Measurements from ENCODE around the gene MED25. TPM values are rescaled to one million over a fixed set of nuclear protein-coding genes. Genes with fewer than 3 reads are reported as not detected.

MED25 gene
- total RNA-seq, 1 donor from 2014 or later: 72.2 TPM

DNA sequence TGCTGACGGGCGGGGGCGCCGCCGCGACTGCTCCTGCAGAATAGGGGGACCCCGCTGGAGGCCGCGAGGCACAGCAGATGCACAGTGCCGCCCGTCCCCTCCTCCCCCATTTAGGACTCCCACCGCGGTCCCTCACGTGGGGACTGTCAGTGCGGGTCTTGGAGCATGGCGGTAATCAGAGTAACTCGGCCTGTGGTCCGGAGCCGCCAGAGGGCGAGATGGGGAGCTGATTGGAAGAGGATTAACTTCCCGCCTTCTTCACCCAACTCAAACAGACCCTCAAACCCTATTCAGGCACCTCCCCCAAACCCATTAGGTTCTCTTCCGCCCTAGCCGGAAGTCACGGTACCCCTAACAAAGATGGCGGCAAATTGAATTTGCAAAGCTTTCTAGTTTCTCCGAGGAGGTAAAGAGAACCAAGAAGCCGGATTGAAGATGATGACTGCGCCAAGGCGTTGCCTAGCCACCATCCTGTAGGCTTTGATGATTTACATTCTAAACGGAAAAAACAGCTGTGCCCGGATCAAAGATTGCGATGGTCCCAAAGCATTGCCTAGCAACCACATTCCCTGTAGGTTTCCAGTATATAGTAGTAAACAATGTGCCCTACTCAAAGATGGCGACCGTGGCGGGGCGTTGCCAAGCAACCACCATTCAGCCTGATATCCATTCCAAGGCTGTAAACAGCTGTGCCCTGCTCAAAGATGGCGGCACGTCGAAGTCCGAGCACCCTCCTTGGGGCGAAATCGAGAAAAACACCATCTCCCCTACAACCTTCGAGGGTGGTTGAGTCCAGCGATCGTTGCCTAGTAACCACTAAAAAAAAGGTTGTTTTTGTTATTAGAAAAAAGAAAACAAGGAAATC lies 4.9 kb upstream of the MED25 start, which contains the start of gene FUZ:
TSS of gene FUZ (minus strand) at position 296 of the 865 bp plus-strand sequence. CDS start at position 110, 186 bp downstream.
- Histone ChIP-seq H3K9me3 (ENCODE audit: insufficient read depth, low read depth, low read length) (no peaks in the 10 kb centered on the region), H3K36me3 (ENCODE audit: insufficient read depth, low read length) (no peaks in the 10 kb centered on the region), H3K27me3 (ENCODE audit: insufficient read depth, low read length) (no peaks in the 10 kb centered on the region), H3K27ac (ENCODE audit: low read depth, low read length) (peak within 1 kb of the TSS; percentile 93), H2AFZ (ENCODE audit: low read depth, low read length) (peak within 1 kb of the TSS; percentile 88), H3K4me1 (ENCODE audit: insufficient read depth, low read length) (peaks cover 25% of the 10 kb centered on the region), H4K20me1 (ENCODE audit: insufficient read depth, low read length) (peaks cover 4% of the 10 kb centered on the region), H3K79me2 (ENCODE audit: insufficient read depth, low read length) (peaks cover under 1% of the 10 kb centered on the region), H3K4me3 (ENCODE audit: insufficient read depth, low read depth, low read length) (peak within 1 kb of the TSS; percentile 86), H3K4me2 (ENCODE audit: low read length) (peak within 1 kb of the TSS; percentile 87), H3K9ac (ENCODE audit: low read length) (peak within 1 kb of the TSS; percentile 91)
- peaks cover 5% of the 10 kb centered on the region for H3K36me3 Mint-ChIP-seq (ENCODE audit: low read depth, unreplicated experiment)
- TF ChIP-seq EZH2 (IDR thresholded peaks at IDR 0.05; ENCODE audit: insufficient read depth, low read length): no peak
- TF ChIP-seq, protein P1, sequence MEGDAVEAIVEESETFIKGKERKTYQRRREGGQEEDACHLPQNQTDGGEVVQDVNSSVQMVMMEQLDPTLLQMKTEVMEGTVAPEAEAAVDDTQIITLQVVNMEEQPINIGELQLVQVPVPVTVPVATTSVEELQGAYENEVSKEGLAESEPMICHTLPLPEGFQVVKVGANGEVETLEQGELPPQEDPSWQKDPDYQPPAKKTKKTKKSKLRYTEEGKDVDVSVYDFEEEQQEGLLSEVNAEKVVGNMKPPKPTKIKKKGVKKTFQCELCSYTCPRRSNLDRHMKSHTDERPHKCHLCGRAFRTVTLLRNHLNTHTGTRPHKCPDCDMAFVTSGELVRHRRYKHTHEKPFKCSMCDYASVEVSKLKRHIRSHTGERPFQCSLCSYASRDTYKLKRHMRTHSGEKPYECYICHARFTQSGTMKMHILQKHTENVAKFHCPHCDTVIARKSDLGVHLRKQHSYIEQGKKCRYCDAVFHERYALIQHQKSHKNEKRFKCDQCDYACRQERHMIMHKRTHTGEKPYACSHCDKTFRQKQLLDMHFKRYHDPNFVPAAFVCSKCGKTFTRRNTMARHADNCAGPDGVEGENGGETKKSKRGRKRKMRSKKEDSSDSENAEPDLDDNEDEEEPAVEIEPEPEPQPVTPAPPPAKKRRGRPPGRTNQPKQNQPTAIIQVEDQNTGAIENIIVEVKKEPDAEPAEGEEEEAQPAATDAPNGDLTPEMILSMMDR (IDR thresholded peaks at IDR 0.05; ENCODE audit: insufficient read depth, low read depth, low read length): no peak
- H3K4me3 Mint-ChIP-seq (ENCODE audit: unreplicated experiment): peak within 1 kb of the TSS; percentile 92
- no peaks in the 10 kb centered on the region for H3K9me3 Mint-ChIP-seq (ENCODE audit: unreplicated experiment)
- peak within 1 kb of the TSS; percentile 99 for H3K27ac Mint-ChIP-seq (ENCODE audit: unreplicated experiment)
- peak; percentile 91 for FAIRE-seq
- peak; percentile 98 for DNase-seq (ENCODE audit: low read depth)
- H3K4me1 Mint-ChIP-seq (ENCODE audit: low read depth, unreplicated experiment): peaks cover 5% of the 10 kb centered on the region
- no peaks in the 10 kb centered on the region for H3K27me3 Mint-ChIP-seq (ENCODE audit: low read depth, unreplicated experiment)

DNA sequence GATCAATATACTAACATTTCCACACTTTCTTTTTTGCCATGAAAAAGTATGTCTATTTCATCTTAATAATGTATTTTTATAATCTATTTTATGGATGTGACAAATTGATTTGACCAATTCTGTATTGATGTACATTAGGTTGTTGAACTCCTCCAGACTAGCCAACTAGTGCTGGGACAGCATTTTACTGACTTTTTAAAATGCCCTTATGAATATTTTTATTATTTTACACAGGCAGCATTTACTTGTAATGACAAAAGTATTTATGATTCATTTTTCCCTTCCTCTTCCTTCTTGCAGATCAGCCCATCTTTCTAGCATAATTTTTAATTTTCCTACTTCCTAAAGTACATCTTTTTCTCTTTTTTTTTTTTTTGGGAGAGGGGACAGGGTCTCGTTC lies 4.1 kb upstream of the MED25 start:
- Histone ChIP-seq H3K36me3 (ENCODE audit: insufficient read depth, low read length) (no peaks in the 10 kb centered on the region), H4K20me1 (ENCODE audit: insufficient read depth, low read length) (peaks cover 2% of the 10 kb centered on the region), H3K4me2 (ENCODE audit: low read length) (peak overlapping the region; percentile 87), H3K27me3 (ENCODE audit: insufficient read depth, low read length) (no peaks in the 10 kb centered on the region), H3K27ac (ENCODE audit: low read depth, low read length) (peak overlapping the region; percentile 93), H3K9me3 (ENCODE audit: insufficient read depth, low read depth, low read length) (no peaks in the 10 kb centered on the region), H3K79me2 (ENCODE audit: insufficient read depth, low read length) (peaks cover 9% of the 10 kb centered on the region), H3K4me1 (ENCODE audit: insufficient read depth, low read length) (peaks cover 25% of the 10 kb centered on the region), H3K4me3 (ENCODE audit: insufficient read depth, low read depth, low read length) (peak overlapping the region; percentile 86), H2AFZ (ENCODE audit: low read depth, low read length) (peak overlapping the region; percentile 3), H3K9ac (ENCODE audit: low read length) (peak overlapping the region; percentile 91)
- peaks cover 5% of the 10 kb centered on the region for H3K4me1 Mint-ChIP-seq (ENCODE audit: low read depth, unreplicated experiment)
- H3K27me3 Mint-ChIP-seq (ENCODE audit: low read depth, unreplicated experiment): no peaks in the 10 kb centered on the region
- H3K4me3 Mint-ChIP-seq (ENCODE audit: unreplicated experiment): peak overlapping the region; percentile 92
- no peaks in the 10 kb centered on the region for H3K9me3 Mint-ChIP-seq (ENCODE audit: unreplicated experiment)
- peak overlapping the region; percentile 72 for H3K27ac Mint-ChIP-seq (ENCODE audit: unreplicated experiment)
- FAIRE-seq (no peak), DNase-seq (ENCODE audit: low read depth) (no peak)
- H3K36me3 Mint-ChIP-seq (ENCODE audit: low read depth, unreplicated experiment): peaks cover 5% of the 10 kb centered on the region
- no peak for TF ChIP-seq EZH2 (IDR thresholded peaks at IDR 0.05; ENCODE audit: insufficient read depth, low read length)
- TF ChIP-seq, protein P1 (IDR thresholded peaks at IDR 0.05; ENCODE audit: insufficient read depth, low read depth, low read length): no peak
